H9 (cell line): ENCODE results near the gene NCBP1. TPM values are rescaled to one million over a fixed set of nuclear protein-coding genes. Genes with fewer than 3 reads are reported as not detected.

Experiments
- DNase-seq: peaks from one replicate; pipeline ENCODE4 v3.0.0-alpha.2; 2017
- H2AFZ ChIP-seq: one replicate; pipeline ENCODE4 v1.6.1; 2013; ENCODE audit warnings: mild to moderate bottlenecking, low read length, control low read depth, moderate library complexity
- H2AK5ac ChIP-seq: 2 replicates; pipeline ENCODE4 v1.6.1; 2013; ENCODE audit warnings: low read length, control low read depth, mixed read lengths; ENCODE audit not compliant: insufficient read length
- H2BK120ac ChIP-seq: one replicate; pipeline ENCODE4 v1.6.1; 2013; ENCODE audit warnings: low read depth, mild to moderate bottlenecking, low read length, control low read depth, inconsistent platforms; ENCODE audit not compliant: poor library complexity, severe bottlenecking
- H2BK12ac ChIP-seq: 2 replicates; pipeline ENCODE4 v1.6.1; 2013; ENCODE audit warnings: low read length, control low read depth, mixed read lengths, low read depth; ENCODE audit not compliant: insufficient read length
- H2BK15ac ChIP-seq: 2 replicates; pipeline ENCODE4 v1.6.1; 2013; ENCODE audit warnings: low read depth, low read length, control low read depth
- H2BK20ac ChIP-seq: one replicate; pipeline ENCODE4 v1.6.1; 2013; ENCODE audit warnings: low read depth, mild to moderate bottlenecking, low read length, control low read depth, inconsistent platforms; ENCODE audit not compliant: poor library complexity, severe bottlenecking
- H2BK5ac ChIP-seq: 2 replicates; pipeline ENCODE4 v1.6.1; 2013; ENCODE audit warnings: low read length, control low read depth, mixed read lengths; ENCODE audit not compliant: insufficient read length
- H3K14ac ChIP-seq: 2 replicates; pipeline ENCODE4 v1.6.1; 2013; ENCODE audit warnings: low read length, control low read depth; ENCODE audit not compliant: insufficient read depth
- H3K18ac ChIP-seq: 2 replicates; pipeline ENCODE4 v1.6.1; 2013; ENCODE audit warnings: low read depth, mild to moderate bottlenecking, mixed read lengths, low read length, control low read depth; ENCODE audit not compliant: insufficient read length
- H3K23ac ChIP-seq: 2 replicates; pipeline ENCODE4 v1.6.1; 2013; ENCODE audit warnings: low read length, control low read depth, mixed read lengths, low read depth; ENCODE audit not compliant: insufficient read length
- H3K23me2 ChIP-seq: 2 replicates; pipeline ENCODE4 v1.6.1; 2013; ENCODE audit warnings: low read depth, mild to moderate bottlenecking, mixed read lengths, low read length, control low read depth; ENCODE audit not compliant: insufficient read length, poor library complexity, severe bottlenecking
- H3K27ac ChIP-seq: 2 replicates; pipeline ENCODE4 v1.5.1; 2013; ENCODE audit warnings: low read length, control low read depth, mixed read lengths, low read depth; ENCODE audit not compliant: insufficient read length
- H3K27me3 ChIP-seq: 2 replicates; pipeline ENCODE4 v1.6.1; 2013; ENCODE audit warnings: low read length, control low read depth, inconsistent platforms; ENCODE audit not compliant: insufficient read depth
- H3K4ac ChIP-seq: 2 replicates; pipeline ENCODE4 v1.6.1; 2013; ENCODE audit warnings: low read depth, mild to moderate bottlenecking, control low read depth, inconsistent platforms, low read length, moderate library complexity
- H3K4me1 ChIP-seq: 2 replicates; pipeline ENCODE4 v1.6.1; 2013; ENCODE audit warnings: low read length, control low read depth, inconsistent platforms; ENCODE audit not compliant: insufficient read depth
- H3K4me2 ChIP-seq: 2 replicates; pipeline ENCODE4 v1.6.1; 2013; ENCODE audit warnings: low read length, control low read depth, mixed read lengths; ENCODE audit not compliant: insufficient read length, insufficient read depth
- H3K56ac ChIP-seq: 2 replicates; pipeline ENCODE4 v1.6.1; 2013; ENCODE audit warnings: low read depth, mild to moderate bottlenecking, mixed read lengths, low read length, control low read depth; ENCODE audit not compliant: insufficient read length
- H3K79me1 ChIP-seq: 2 replicates; pipeline ENCODE4 v1.6.1; 2013; ENCODE audit warnings: low read depth, mild to moderate bottlenecking, moderate library complexity, low read length, control low read depth, inconsistent platforms; ENCODE audit not compliant: insufficient read depth, poor library complexity, severe bottlenecking
- H3K79me2 ChIP-seq: 2 replicates; pipeline ENCODE4 v1.6.1; 2013; ENCODE audit warnings: low read length, control low read depth, inconsistent platforms; ENCODE audit not compliant: insufficient read depth
- H3K9ac ChIP-seq: 2 replicates; pipeline ENCODE4 v1.6.1; 2013; ENCODE audit warnings: low read length, control low read depth, mixed read lengths; ENCODE audit not compliant: insufficient read length; ENCODE audit errors: extremely low read depth
- H3K9me3 ChIP-seq: one replicate; pipeline ENCODE4 v1.6.1; 2013; ENCODE audit warnings: low read depth, low read length, inconsistent platforms; ENCODE audit not compliant: control insufficient read depth
- H3T11ph ChIP-seq: one replicate; pipeline ENCODE4 v1.6.1; 2013; ENCODE audit warnings: mild to moderate bottlenecking, low read length, control low read depth, inconsistent platforms
- H4K20me1 ChIP-seq: one replicate; pipeline ENCODE4 v1.6.1; 2013; ENCODE audit not compliant: control insufficient read depth, insufficient read length, insufficient read depth
- H4K5ac ChIP-seq: 2 replicates; pipeline ENCODE4 v1.6.1; 2013; ENCODE audit warnings: low read depth, mild to moderate bottlenecking, mixed read lengths, low read length, control low read depth; ENCODE audit not compliant: insufficient read length
- H4K8ac ChIP-seq: replicated peaks from 2 replicates; pipeline ENCODE4 v1.6.1; 2013; ENCODE audit warnings: low read length, control low read depth, mixed read lengths, low read depth; ENCODE audit not compliant: insufficient read length
- H4K91ac ChIP-seq: 2 replicates; pipeline ENCODE4 v1.6.1; 2013; ENCODE audit warnings: low read depth, mild to moderate bottlenecking, moderate library complexity, mixed read lengths, low read length, control low read depth; ENCODE audit not compliant: insufficient read length
- H3K27ac Mint-ChIP-seq, 3 experiments: 2 replicates in 2 of 3; 3 replicates in 1 of 3; pipeline ENCODE4 v1.8.0; 2020 to 2021; ENCODE audit warnings: mixed read lengths in 3 of 3, mild to moderate bottlenecking in 1 of 3, moderate library complexity in 1 of 3
- H3K27me3 Mint-ChIP-seq: 2 replicates; pipeline ENCODE4 v1.8.0; 2021; ENCODE audit warnings: low read depth, mild to moderate bottlenecking, moderate library complexity, mixed read lengths
- H3K36me3 Mint-ChIP-seq, 3 experiments: 2 replicates in 2 of 3; 3 replicates in 1 of 3; pipeline ENCODE4 v1.8.0; 2020 to 2021; ENCODE audit warnings: low read depth in 3 of 3, mixed read lengths in 3 of 3; ENCODE audit not compliant: insufficient read depth in 1 of 3
- H3K4me1 Mint-ChIP-seq, 2 experiments: 2 replicates each; pipeline ENCODE4 v1.8.0; 2020; ENCODE audit warnings: mixed read lengths in 2 of 2
- H3K4me3 Mint-ChIP-seq, 2 experiments: 2 replicates in 1 of 2; 3 replicates in 1 of 2; pipeline ENCODE4 v1.8.0; 2020 to 2021; ENCODE audit warnings: mild to moderate bottlenecking in 2 of 2, mixed read lengths in 2 of 2, moderate library complexity in 1 of 2
- H3K9me3 Mint-ChIP-seq, 2 experiments: 2 replicates in 1 of 2; 3 replicates in 1 of 2; pipeline ENCODE4 v1.8.0; 2020; ENCODE audit warnings: mild to moderate bottlenecking in 2 of 2, mixed read lengths in 2 of 2, moderate library complexity in 1 of 2
- WGBS: extraction: QIAGEN DNeasy Blood & Tissue Kit; methylation state at CpG from one replicate; pipeline ENCODE4 v1.1.7; 2013; ENCODE audit warnings: missing lambda C conversion rate, low lambda C conversion rate, mixed read lengths; ENCODE audit not compliant: insufficient read length; ENCODE audit errors: extremely low coverage; 5-methylcytosine and 5-hydroxymethylcytosine counted together
- total RNA-seq: library from RNA; stranded (reverse); gene quantifications from 2 replicates; pipeline ENCODE4 v1.2.1, GENCODE V29; 2021
- TF ChIP-seq, protein P1 (sequence below): fragments of 200-600 bp; sonication (generic); conservative IDR thresholded peaks from 3 replicates; pipeline ENCODE4 v1.8.0; 2021; ENCODE audit warnings: antibody characterized with exemption, mild to moderate bottlenecking

Gene NCBP1
- total RNA-seq, 1 experiment from 2014 or later = 55.7 TPM

DNA sequence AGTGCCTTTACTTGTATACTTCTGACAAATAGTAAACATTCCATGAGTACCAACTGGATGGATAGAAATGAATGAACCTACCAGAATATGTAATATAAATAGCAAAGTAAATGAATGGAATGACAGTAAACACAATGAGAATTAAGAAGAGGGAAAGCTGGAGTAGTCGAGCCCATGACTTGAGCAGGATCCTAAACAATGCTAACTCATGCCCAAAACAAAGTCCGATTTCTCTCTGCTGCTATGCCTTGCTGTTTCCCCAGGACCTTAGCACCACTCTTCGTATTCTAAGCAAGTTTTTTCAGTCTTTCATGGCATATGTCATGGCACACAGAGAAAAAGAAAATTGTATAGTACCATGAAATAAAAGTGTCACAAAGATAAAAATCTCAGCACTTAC is 61.8 kb downstream of the NCBP1 start:
- Histone ChIP-seq H3T11ph (no peak overlapping the region), H3K14ac (no peak overlapping the region), H2BK20ac (no peak overlapping the region), H2BK12ac (no peak overlapping the region), H4K8ac (no peak overlapping the region), H3K56ac (no peak overlapping the region), H3K4ac (no peak overlapping the region), H3K23ac (no peak overlapping the region), H3K18ac (no peak overlapping the region), H3K23me2 (peaks cover 5% of the 10 kb centered on the region), H3K79me2 (no peaks in the 10 kb centered on the region), H2AFZ (no peak overlapping the region), H3K9me3 (no peaks in the 10 kb centered on the region), H2BK120ac (no peak overlapping the region), H2AK5ac (no peak overlapping the region), H3K27ac (no peak overlapping the region), H2BK15ac (no peak overlapping the region), H3K27me3 (no peaks in the 10 kb centered on the region; the same call in 1 of the 2 replicates), H3K4me2 (no peak overlapping the region), H3K9ac (no peak overlapping the region), H4K5ac (no peak overlapping the region), H3K4me1 (no peaks in the 10 kb centered on the region), H3K79me1 (no peaks in the 10 kb centered on the region), H4K20me1 (no peaks in the 10 kb centered on the region), H2BK5ac (no peak overlapping the region), H4K91ac (no peak overlapping the region)
- Mint-ChIP-seq H3K27ac (no peak overlapping the region), H3K4me1 (peaks cover 16 to 20% of the 10 kb centered on the region in 2 experiments), H3K4me3 (no peak overlapping the region), H3K36me3 (peaks cover 0 to 4% (median 0%) of the 10 kb centered on the region in 3 experiments; a peak in 2 of 7 replicates), H3K9me3 (no peaks in the 10 kb centered on the region), H3K27me3 (peaks cover 30% of the 10 kb centered on the region)
- TF ChIP-seq, protein P1, sequence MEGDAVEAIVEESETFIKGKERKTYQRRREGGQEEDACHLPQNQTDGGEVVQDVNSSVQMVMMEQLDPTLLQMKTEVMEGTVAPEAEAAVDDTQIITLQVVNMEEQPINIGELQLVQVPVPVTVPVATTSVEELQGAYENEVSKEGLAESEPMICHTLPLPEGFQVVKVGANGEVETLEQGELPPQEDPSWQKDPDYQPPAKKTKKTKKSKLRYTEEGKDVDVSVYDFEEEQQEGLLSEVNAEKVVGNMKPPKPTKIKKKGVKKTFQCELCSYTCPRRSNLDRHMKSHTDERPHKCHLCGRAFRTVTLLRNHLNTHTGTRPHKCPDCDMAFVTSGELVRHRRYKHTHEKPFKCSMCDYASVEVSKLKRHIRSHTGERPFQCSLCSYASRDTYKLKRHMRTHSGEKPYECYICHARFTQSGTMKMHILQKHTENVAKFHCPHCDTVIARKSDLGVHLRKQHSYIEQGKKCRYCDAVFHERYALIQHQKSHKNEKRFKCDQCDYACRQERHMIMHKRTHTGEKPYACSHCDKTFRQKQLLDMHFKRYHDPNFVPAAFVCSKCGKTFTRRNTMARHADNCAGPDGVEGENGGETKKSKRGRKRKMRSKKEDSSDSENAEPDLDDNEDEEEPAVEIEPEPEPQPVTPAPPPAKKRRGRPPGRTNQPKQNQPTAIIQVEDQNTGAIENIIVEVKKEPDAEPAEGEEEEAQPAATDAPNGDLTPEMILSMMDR = no peak
- DNase-seq = no peak
- no CpG with 5 or more reads among the region's 3 CpGs for WGBS
